ENCODE measurements around the gene IRF4. TPM values are rescaled to one million over a fixed set of nuclear protein-coding genes. Genes with fewer than 3 reads are reported as not detected.
"Not testable (repeated sequence)": the region's sequence is repeated elsewhere in the genome, so short reads cannot be mapped to it uniquely, and the experiment has no call there.

The IRF4 gene
- total RNA-seq, 1 donor from 2014 or later, result 2.9 TPM

DNA sequence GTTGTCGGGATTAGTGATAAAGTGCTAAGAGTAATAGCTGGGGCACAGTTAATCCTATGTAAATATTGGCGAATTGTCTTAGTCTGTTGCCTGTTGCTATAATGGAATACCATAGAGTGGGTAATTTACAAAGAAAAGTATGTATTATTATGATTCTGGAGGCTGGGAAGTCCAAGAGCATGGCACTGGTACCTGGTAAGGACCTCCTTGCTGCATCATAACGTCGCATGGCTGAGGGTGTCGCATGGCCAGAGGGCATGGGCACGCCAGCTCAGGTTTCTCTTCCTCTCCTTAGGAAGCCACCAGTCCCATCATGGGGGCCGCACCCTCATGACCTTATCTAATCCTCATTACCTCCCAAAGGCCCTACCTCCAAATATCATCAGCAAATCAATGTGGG is 29.7 kb downstream of the IRF4 start:
- DNase-seq (ENCODE audit: low spot score), result no peak

DNA sequence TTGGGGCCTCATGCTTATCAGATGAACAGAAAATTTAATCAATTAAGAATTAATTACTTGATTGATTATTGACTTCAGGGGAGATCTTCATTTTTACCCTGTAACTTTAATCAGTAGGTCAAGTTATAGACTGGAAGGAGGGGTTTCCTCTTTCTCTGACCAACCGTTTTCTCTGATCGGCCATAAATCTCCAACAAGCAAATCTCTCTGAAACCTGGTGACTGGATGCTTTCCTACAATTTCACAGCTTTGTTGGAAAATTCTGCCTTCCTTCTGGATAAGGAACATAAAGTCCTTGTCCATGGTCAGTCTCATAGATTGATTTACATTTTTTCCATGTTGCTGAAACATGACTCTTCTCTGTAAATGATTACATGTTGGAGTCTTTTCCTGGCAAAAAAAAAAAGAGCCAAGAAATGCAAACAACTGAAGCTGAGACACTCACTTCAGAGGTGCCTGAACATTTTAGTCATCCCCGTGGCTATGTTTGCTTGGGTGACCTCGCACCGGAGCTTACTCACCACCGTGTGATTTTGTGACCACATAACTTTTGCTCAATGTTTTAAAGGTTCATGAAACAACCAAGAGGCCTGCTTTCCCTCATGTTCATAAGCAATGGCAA is 31.0 kb downstream of the IRF4 start:
- DNase-seq (ENCODE audit: low spot score), result peak; percentile 61

DNA sequence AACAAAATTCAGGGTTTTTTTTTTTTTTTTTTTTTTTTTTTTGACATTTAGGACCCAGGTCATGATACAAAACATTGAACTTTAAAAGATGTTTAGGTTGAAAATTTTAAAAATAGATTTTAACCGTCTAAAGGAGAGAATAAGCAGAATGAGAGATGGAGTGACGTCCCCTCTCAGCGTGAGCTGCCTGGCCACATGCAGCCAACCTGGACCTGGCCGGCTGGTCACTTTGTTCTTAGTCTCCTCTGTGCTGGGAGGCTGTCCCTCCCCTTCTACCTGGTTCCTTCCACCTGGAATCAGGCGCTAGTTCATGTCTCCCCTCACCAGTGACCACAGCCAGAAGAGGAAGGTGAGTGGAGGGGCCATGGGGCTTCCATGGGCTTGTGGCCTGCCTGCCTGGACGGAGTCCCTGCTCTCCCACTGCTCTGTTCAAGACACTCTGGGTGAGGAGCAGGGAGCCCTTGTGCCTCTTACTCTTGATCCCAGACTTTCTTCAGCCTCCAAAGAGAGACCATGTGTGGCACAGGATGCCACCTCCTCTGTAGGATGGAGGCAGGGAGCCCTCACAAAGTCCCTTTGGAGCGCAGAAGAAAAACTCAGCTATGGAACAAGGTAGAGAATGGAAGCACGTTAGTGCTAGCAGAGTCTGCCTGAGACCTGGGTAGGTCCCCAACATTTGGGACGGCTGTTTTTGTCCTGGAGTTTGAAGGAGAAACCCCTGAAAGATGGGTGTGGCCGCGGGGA is 31.7 kb downstream of the IRF4 start:
- DNase-seq (ENCODE audit: low spot score), result no peak

DNA sequence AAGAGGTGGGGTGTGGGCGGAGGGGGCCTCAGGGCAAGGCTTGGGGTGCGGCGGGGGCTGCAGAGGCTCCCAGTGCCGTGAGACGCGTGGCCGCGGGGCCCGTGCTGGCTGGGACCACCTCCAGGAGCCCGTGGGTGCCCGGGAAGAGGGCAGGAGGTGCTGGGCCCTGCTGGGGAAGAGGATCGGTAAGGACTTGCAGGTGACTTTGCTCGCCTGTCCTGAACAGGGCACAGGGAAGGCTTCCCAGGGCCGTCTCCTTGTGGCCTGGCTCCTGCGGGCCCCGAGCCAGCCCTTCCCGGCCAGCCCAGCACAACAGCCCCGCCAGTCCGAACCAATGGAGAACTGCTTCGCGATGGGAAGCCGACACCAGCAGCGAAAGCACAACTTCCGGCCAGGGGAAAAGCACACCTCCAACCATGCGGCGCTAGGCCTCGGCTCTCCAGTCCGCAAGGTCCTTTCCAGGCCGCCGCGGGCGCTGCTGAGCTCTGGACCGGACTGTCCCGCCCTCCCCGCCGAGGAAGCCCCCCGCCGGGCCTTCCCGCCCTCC is 32.3 kb downstream of the IRF4 start:
- no peak for DNase-seq (ENCODE audit: low spot score)

DNA sequence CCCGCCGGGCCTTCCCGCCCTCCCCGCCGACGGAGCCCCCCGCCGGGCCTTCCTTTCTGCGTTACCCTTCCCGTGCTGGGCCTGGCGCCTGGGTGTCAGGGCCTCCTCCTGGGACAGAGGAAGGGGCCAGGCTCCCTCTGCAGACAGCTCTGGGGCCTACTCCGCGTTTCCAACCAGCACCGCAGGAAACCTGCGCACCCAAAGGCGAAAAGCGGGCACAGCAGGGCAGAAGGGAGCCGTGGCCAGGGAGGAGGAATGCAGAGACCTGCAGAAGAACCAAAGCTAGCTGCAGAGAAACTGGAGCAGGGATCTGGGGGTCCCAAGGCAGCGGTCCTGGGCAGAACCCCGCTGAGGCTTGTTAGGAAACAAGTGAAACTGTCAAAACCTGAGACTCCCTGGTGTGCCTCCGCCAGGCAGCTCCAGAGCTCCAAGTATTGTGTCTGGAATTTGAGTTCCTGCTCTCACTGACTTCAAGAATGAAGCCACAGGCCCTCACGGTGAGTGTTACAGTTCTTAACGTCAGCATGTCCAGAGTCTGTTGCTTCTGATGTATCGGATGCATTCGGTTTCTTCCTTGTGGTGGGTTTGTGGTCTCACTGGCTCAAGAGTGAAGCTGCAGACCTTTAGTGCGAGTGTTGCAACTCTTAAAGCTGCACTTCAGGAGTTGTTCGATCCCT is 33.3 kb downstream of the IRF4 start:
- DNase-seq (ENCODE audit: low spot score), result no peak

DNA sequence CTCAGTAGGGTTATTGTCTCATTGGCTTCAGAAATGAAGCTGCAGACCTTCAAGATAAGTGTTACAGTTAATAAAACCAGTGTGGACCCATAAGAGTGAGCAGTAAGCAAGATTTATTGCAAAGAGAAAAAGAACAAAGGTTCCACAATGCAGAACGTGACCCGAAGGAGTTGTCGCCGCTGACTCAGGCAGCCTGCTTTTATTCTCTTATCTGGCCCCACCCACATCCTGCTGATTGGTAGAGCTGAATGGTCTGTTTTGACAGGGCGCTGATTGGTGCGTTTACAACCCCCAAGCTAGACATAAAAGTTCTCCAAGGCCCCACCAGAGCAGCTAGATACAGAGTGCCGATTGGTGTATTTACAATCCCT is 33.9 kb downstream of the IRF4 start:
- not testable (repeated sequence) for DNase-seq (ENCODE audit: low spot score)

DNA sequence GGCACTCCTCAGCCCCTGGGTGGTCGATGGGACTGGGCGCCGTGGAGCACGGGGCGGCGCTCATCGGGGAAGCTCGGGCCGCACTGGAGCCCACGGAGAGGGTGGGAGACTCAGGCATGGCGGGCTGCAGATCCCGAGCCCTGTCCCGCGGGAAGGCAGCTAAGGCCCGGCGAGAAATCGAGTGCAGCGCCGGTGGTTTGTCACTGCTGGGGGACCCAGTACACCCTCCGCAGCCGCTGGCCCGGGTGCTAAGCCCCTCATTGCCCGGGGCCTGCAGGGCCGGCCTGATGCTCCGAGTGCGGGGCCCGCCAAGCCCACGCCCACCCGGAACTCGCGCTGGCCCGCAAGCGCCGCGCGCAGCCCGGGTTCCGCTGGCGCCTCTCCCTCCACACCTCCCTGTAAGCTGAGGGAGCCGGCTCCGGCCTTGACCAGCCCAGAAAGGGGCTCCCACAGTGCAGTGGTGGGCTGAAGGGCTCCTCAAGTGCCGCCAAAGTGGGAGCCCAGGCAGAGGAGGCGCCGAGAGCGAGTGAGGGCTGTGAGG is 34.7 kb downstream of the IRF4 start:
- DNase-seq (ENCODE audit: low spot score), result not testable (repeated sequence)

DNA sequence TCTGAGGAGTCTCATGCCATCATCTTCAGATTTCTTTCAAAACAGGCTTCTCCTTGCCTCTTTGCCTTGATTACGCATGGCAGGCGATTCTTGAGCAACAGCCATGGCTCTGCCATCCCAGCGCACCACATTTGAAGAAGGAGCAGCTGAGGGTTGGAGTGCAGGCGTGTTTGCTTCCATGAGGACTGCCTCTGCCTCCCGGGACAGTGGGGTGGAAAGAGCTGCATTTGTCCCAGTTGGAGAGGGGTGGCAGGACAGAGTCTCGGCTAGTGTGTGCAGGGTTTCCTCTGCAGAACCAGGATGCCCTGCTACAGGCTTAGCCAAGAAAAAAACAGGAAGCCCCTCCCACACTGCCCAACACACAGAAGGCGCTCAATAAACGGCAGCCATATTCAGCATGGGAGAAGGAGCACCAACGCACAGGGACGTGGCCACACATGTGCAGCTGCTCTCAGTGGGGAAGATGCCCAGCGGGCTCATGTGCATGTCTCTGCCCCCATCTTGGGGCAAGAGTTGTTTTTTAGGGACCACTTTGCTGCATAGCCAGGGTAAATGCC is 36.6 kb downstream of the IRF4 start:
- no peak for DNase-seq (ENCODE audit: low spot score)

DNA sequence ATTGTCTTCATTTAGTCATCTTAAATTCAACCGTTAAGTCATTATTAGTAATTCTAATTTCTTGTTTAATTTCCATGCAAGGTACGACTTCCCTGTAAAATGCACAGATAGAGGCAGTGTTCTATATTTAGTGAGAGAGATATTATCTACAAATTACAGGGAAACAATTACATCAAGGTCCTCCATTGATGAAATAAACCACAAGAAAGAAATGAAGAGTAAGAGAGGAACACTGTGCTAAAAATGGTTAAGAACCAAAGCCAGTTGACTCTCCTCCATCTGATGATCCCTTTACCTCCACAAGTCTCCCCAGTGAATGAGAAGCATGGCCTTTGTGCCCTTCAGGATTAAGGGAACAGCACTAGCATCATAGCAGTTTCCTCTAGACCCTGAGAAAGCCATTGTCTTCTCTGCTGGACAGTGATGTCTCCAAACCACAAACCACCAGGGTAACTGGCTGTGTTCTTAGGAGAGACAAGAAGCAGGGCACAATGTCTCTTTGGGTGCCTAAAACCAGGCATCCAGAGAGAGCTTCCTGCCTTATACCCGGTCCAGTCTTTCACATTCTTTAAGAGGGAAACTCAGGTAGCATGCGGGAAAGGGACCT is 38.1 kb downstream of the IRF4 start:
- no peak for DNase-seq (ENCODE audit: low spot score)

DNA sequence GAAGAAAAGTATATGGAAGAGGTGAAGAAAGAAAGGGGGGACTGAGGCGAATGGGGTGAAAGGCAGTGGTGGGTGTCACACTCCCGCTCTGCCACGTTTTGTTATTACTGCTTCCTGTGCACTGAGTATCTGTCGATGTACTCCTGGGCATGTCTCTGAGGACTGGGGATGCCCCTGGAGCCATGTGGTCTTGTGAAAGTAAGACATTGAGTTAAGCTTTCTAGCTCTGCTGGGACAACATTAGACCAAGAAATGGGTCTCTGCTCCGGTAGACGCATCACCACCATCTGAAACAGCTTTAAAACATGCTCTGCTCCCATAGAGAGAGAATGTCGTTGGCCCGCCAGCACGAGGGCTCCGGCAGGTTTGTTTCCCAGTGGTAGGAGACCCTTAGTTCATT is 40.0 kb downstream of the IRF4 start:
- DNase-seq (ENCODE audit: low spot score), result no peak

DNA sequence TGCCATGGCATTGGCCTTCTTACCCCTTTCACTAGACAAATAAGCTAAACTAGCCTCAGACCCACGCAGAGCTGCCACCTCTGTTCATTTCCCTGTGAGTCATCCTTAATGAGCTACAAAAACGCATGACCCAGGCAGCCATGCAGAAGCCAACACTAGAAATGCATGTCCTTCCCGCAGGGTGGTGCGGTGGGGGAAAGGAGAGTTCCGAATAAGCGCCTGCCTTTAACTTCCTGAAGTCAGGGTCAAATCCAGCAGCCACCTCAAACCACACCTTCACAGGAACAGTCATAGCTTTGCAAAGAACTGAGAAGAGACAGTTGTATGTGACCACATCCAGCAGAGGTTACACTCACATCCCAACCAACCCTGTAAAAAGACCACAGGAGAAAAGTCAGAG is 40.4 kb downstream of the IRF4 start:
- DNase-seq (ENCODE audit: low spot score), result no peak

DNA sequence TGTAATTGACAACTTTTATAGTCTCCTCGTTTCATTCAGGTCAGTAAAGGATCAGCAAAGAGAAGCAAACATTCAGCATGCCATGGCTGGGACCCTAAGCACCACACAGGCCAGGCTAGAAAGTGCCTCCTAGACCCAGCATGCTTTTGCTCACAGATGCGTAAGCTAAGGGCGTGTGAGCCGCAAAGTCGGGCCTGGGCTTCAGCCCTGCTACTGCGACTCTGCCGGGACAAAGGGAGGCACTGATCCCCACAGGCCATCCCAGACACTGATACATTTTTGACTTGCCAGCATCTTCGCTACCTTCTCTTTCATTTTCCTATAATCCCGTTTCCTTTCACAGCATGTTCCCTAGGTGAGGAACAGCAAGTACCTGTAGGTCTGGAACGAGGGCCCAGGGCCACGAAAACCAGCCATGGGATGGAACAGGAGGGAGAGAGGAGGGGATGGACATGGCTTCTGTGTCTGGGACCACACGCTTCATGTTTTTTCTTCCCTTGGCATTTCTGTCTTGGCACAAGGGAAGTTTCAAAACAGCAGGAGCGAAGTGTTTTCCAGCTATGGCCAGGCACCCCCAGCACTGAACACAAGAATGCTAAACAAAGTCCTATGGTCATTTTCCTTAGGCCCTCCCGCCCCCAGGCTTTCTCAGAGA is 42.6 kb downstream of the IRF4 start:
- no peak for DNase-seq (ENCODE audit: low spot score)

DNA sequence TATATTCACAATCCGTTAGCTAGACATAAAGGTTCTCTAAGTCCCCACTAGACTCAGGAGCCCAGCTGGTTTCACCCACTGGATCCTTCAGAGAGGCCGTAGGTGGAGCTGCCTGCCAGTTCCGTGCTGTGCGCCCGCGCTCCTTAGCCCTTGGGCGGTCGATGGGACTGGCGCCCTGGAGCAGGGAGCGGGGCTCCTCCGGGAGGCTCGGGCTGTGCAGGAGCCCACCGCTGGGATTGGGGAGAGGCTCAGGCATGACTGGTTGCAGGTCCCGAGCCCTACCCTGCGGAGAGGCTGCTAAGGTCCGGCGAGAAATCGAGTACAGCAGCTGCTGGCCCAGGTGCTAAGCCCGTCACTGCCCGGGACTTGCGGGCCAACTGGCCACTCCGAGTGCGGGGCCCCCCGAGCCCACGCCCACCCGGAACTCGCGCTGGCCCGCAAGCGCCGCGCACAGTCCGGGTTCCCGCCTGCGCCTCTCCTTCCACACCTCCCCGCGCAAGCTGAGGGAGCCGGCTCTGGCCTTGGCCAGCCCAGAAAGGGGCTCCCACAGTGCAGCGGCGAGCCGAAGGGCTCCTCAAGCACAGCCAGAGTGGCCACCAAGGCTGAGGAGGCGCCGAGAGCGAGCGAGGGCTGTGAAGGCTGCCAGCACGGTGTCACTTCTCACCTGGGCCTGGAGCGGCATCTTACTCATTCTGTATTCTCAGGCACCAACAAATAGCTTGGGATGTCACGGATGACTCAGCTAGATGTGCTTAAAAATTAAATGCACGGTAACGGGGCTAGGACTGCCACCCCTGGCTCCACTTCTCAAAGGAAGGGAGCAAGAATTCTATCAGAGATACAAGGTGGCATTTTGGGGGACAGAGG is 44.1 kb downstream of the IRF4 start:
- DNase-seq (ENCODE audit: low spot score), result no peak

DNA sequence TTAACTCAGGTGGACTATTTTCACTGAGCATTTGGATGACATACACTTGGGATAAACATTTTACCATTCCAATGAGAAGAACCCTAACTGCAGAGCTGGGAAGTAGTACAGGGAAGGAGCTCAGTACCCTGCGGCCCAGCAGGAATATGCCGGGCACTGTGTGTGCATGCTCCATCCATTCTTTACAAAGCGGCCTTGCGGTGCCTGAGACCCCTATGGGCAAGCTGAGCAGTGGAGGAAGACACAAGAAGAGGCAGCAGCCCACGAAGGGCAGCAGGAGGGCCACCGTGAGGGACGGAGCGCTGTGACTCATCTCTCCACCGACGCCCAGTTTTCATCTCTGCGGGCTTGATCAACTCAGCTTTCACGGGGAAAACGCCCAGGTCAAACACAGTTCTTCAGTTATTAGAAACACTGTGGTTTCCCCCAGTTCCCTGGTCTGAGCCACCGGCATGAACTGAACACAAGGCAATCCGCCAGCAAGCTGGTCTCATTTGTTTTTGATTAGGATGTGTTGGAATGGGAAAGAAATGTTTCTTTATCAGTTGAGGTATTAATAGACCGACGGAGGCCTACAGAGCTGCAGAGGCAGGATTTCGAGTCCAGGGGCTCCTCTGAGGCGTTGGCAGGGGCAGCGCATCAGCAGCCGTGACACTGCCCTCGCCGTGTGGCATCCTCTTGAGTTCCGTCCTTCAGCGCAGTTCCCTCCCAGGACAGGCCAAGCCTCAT is 44.9 kb downstream of the IRF4 start:
- DNase-seq (ENCODE audit: low spot score), result no peak

DNA sequence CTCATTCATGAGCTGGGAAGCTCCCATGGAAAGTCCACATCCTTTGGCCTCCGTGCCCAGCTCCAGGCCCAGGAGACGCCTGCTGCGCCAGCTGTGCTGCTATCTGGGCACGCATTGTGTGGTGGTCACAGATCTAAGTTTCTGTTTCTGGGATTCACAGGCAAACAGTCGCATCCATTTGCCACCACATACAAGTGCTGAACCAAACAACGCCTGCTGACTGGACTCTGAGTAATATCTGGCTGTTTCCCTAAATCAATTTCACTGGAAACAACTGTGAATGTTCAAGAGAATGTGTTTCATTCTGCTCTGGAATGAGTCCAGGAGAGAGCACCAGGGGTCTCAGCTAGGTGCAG is 45.5 kb downstream of the IRF4 start:
- DNase-seq (ENCODE audit: low spot score), result no peak

DNA sequence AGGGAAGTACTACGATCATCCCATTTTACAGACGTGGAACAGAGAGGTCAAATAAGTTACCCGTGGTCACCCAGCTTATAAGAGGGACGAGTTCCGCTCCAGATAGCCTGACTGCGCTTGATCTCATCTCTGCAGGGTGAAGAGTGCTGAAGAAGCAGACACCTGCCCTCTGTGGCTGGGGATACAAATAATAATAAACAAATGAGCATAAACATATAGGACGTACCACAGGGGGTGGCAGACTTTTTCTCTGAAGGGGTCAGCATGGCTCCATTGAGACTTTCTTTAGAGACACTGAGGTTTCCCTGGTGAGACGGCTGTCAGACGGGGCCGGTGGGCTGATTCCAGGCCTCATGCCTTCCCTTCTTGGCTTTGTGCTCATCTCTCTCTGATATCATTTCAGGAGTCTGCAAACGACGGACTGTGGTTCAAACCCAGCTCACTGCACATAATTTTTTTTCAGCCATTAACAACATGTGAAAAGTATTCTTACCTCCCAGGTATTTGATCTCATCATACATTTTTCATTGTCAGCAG is 47.1 kb downstream of the IRF4 start:
- no peak for DNase-seq (ENCODE audit: low spot score)

DNA sequence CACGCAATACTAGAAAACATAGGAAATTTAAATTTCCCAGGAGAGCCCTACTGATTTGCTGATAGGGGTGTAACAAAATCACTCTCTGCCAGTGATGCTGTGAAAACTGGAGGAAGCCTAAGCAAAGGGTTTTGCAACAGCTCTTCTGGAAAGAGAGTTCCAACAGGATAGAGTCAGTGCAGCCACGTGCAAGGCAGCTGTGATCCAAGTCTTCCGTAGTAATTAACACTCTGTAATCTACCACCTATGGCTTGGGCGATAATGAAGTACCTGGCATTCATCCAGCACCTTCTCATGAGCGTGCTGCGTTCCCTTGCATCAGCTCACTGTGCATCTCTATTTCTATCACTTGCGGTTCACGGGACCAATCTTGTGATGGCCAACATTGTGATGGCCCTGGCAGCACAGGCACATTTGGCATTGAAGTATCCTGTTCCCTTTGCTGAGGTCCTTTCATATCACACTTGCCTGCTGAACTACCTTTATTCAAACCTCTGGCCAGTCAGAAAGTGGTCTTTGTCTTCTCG is 48.2 kb downstream of the IRF4 start:
- DNase-seq (ENCODE audit: low spot score), result no peak

DNA sequence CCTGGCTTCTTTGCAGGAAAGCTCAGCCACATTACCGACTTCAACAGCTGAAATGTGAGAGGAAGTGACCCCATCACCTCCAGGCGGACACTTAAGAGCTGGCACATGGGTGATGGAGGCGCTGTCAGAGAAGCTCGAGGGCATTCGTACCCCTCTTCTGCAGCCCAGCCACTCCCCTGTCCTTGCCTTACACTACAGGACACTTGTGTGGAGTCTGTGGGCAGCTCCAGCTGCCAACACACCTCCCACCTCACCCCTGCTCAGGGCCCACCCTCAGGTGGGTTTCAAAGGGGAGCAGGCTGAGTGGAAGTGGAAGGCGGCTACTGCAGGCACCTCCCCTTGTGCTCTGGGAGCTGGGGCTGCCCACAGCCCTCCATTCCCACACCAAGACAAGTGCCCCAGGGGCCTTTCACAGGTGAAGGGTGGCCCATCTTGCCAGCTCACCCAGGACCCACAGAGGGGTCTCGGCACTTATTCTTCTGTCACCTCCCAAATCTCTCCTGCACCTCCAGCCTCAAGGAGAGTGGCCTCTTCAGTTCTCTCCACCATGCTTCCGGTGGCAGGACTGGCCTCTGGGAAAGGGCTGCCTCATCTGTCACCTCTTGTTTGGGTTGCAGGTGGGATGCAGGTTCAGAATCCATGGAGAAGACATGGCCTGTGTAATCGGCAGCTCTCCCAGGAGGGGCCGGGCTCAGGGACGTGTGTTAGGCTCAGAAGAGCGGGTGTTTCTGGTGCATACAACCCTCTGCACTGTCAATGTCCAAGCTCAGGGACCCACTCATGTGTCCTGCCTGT is 49.8 kb downstream of the IRF4 start:
- no peak for DNase-seq (ENCODE audit: low spot score)

Measured in mucosa of gallbladder (tissue), 1 donor.